ENCODE measurements around the gene RAVER2.
"Not testable (repeated sequence)": the region's sequence is repeated elsewhere in the genome, so short reads cannot be mapped to it uniquely, and the experiment has no call there.

RAVER2 gene

GRCh38 chr1:64748706-64749105, 3.8 kb downstream of the RAVER2 start:
- no peak for DNase-seq (ENCODE audit: low read depth)

- no peak for DNase-seq (ENCODE audit: low read depth)
Observed at GRCh38 chr1:64750092-64750491, 5.2 kb downstream of the RAVER2 start.

- DNase-seq (ENCODE audit: low read depth) = no peak
Observed at GRCh38 chr1:64750875-64751274, 6.0 kb downstream of the RAVER2 start.

GRCh38 chr1:64754173-64754572, 9.3 kb downstream of the RAVER2 start:
- no peak for DNase-seq (ENCODE audit: low read depth)

- DNase-seq (ENCODE audit: low read depth) = no peak
Observed at GRCh38 chr1:64755361-64755760, 10.5 kb downstream of the RAVER2 start.

- DNase-seq (ENCODE audit: low read depth) = no peak
Observed at GRCh38 chr1:64756770-64757169, 11.9 kb downstream of the RAVER2 start.

- no peak for DNase-seq (ENCODE audit: low read depth)
Observed at GRCh38 chr1:64757213-64757612, 12.3 kb downstream of the RAVER2 start.

GRCh38 chr1:64758233-64758632, 13.4 kb downstream of the RAVER2 start:
- DNase-seq (ENCODE audit: low read depth) = no peak

GRCh38 chr1:64759968-64760367, 15.1 kb downstream of the RAVER2 start:
- no peak for DNase-seq (ENCODE audit: low read depth)

GRCh38 chr1:64765012-64765411, 20.1 kb downstream of the RAVER2 start:
- no peak for DNase-seq (ENCODE audit: low read depth)

GRCh38 chr1:64765826-64766225, 21.0 kb downstream of the RAVER2 start:
- no peak for DNase-seq (ENCODE audit: low read depth)

GRCh38 chr1:64766429-64766828, 21.6 kb downstream of the RAVER2 start:
- DNase-seq (ENCODE audit: low read depth) = no peak

GRCh38 chr1:64769482-64769881, 24.6 kb downstream of the RAVER2 start:
- DNase-seq (ENCODE audit: low read depth) = no peak

- no peak for DNase-seq (ENCODE audit: low read depth)
Observed at GRCh38 chr1:64769971-64770370, 25.1 kb downstream of the RAVER2 start.

- not testable (repeated sequence) for DNase-seq (ENCODE audit: low read depth)
Observed at GRCh38 chr1:64773306-64773705, 28.4 kb downstream of the RAVER2 start.

- DNase-seq (ENCODE audit: low read depth) = no peak
Observed at GRCh38 chr1:64775113-64775512, 30.2 kb downstream of the RAVER2 start.

GRCh38 chr1:64782044-64782443, 37.2 kb downstream of the RAVER2 start:
- not testable (repeated sequence) for DNase-seq (ENCODE audit: low read depth)

GRCh38 chr1:64782848-64783247, 38.0 kb downstream of the RAVER2 start:
- DNase-seq (ENCODE audit: low read depth) = not testable (repeated sequence)

- no peak for DNase-seq (ENCODE audit: low read depth)
Observed at GRCh38 chr1:64790832-64791487, 46.1 kb downstream of the RAVER2 start.

GRCh38 chr1:64798872-64799271, 54.0 kb downstream of the RAVER2 start:
- no peak for DNase-seq (ENCODE audit: low read depth)

GRCh38 chr1:64801851-64802523, 57.1 kb downstream of the RAVER2 start:
- no peak for DNase-seq (ENCODE audit: low read depth)

- no peak for DNase-seq (ENCODE audit: low read depth)
Observed at GRCh38 chr1:64809309-64809708, 64.4 kb downstream of the RAVER2 start.

GRCh38 chr1:64810001-64810400, 65.1 kb downstream of the RAVER2 start:
- no peak for DNase-seq (ENCODE audit: low read depth)

- no peak for DNase-seq (ENCODE audit: low read depth)
Observed at GRCh38 chr1:64811131-64811530, 66.3 kb downstream of the RAVER2 start.
